Stimulated activated naive CD4-positive, alpha-beta T cell treated with Interleukin-2 at 50 U/mL for 16 hours (primary cell): ENCODE measurements around the gene CSNK2B.

Experiments
- DNase-seq: peaks from one replicate; lab custom pipeline; 2025; lab: John Stamatoyannopoulos, UW

The CSNK2B gene

DNA sequence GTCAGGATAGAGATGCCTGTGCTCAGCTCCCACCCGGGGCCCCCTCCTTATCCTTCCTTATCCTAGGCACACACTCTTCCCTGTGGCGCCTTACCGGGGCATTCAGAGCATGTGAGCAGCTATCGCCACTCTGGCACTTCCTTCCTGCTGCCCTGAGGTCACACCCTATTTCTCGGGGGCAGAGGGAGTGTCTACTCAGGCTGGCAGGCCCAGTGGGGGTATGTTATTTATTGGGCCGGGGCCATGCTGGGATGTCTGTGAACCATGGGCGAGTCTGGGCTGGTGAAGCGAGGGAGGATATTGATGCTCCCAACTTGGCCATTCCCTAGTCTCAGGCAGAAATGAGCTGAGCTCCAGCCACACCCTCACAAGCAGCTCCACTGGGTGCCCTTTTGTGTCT lies 45.4 kb downstream of the CSNK2B start:
- no peak for DNase-seq

DNA sequence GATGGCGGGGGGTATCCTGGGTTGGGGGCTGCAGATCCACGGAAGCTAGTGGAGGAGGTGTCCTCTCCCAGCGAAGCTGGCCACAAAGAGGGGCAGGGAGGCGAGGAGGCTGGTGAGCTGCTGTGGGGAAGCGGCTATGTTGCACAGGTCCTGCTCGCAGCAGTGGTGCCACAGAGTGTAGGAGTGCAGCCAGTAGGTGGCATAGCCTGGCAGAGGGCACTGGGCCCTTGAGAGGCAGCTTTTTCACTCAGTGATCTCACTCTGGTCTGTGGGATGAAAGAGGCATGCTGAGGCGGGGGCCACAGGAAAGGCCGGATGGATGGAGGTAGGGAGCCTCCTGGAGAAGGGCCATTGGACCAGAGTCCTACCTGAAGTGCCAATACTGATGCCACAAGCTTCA lies 46.4 kb downstream of the CSNK2B start:
- DNase-seq, result no peak

DNA sequence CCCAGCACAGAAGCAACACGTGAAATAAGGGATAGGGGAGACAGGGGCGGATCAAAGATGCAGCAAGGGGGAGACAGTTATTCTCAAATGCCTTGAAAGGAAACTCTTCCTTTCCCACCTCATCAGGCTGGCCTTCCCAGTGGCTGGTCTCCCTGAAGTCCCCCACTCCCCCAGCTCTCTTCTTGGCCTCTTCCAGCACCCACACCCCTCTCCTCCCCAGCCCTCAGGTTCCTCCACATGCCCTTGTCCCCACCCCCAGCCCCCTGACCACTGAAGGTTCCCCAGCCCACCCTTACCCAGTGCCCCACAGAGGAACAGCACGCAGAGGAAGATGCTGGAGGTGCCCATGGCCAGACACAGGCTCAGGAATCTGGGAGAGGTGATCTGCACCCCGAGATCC lies 47.6 kb downstream of the CSNK2B start:
- no peak for DNase-seq

DNA sequence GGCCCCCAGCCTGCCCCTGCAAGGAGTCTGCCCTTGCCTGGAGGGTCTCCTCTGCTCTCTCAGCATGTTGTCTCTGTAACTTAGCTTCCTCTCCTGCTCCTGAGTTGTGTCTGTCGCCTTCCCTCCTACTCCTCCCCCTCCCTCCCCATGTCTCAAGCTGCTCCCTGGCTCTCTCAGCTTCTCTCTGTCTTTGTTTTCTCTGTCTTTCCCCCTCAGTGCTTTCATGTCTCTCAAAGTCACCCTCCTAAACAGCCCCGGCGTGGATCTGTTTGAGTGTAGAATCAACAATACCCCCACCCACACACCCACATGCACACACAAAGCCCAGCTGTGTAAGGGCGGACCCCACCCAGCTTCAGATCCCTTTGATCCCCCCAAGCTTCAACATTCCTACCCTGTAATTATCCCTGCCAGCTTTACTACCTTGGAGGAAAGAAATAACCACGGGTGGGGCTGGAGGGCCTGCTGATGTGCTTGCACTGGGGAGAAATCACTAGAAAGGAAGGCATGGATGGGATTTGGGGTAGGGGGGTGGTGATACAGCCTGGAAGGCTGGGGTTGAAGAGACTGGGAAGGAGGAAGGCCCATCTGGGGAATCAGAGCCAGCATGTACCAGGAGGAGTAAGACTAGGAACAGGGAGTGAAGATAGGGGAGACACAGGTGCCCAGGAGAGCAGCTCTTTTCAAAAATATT lies 48.3 kb downstream of the CSNK2B start:
- no peak for DNase-seq

DNA sequence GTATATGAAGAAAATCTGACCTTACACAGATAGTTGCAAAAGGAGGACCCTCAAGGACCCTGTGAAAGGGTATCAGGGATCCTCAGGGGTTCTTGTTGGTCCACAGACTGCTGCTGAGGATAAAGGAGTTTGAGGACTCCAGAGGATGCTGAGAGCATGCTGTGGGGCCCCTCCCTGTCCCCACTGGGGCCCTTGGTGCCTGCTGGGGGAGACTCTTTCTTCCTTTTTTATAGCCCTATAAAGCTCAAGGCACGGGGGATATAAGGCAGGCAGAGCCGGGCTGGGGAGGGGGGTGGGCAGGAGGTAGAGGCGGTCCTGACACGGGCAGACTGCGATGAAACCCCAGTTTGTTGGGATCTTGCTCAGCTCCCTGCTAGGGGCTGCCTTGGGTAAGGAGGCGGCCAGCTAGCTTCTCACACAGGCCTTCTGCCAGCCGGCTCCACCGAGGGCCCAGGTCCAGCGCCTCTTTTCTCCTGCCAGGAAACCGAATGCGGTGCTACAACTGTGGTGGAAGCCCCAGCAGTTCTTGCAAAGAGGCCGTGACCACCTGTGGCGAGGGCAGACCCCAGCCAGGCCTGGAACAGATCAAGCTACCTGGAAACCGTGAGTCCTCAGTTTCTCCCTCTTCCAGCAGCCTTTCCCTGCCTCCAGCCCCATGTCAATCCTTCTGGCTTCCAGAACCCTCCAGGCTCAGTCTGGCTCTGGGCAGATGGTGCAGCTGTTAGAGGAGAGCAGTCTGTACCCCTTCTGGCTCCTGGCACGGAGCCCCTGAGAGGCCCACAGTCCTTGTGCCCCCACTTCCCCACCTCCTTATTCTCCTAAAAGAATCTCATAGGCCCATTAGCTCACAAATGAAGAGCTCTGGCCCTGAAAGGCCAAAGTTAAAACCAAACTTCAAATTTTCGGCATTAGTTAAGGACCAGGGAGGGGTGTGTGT lies 49.4 kb downstream of the CSNK2B start, which contains the start of gene LY6G6D:
TSS of gene LY6G6D (plus strand) at position 327 of the 937 bp plus-strand sequence. CDS start at position 335, 8 bp downstream.
- no peak for DNase-seq

DNA sequence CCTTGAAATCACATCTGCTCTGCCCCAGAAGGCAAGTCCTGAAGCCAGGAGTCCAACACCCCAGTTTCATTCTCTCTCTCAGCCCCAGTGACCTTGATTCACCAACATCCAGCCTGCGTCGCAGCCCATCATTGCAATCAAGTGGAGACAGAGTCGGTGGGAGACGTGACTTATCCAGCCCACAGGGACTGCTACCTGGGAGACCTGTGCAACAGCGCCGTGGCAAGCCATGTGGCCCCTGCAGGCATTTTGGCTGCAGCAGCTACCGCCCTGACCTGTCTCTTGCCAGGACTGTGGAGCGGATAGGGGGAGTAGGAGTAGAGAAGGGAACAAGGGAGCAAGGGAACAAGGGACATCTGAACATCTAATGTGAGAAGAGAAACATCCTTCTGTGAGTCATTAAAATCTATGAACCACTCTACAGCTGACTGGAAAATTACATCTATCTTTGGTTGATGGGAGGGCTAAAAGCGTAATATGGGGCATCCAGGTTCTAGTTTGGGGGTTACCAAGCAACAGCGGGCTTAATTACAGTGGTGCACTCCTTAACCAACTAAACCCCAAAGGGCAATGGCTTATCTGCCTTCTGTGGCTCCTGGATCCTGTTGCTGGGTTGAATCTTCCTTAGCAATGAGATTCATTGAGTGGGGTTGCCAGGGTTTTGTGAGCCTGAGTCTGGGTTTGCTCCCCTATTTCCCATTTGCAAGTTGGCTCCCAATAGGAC lies 51.8 kb downstream of the CSNK2B start:
- no peak for DNase-seq

DNA sequence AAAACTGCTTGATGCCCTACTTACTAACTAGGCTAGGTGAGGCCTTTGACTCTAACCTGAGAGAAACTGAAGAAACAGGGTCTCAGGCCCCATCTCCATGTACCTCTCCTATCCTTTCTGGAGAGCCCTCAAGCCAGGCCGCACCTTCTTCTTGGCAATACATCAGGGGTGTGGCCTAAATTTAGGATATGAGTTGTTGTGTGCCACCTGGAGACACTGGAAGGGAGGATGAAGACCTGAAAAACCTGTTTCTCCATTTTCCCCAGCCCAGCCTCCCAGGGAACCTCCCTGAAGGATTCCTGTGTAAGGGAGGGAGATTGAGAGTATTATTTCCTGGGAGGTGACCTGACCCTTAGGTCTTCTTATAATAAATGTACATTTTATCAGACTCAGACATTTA lies 52.4 kb downstream of the CSNK2B start:
- DNase-seq, result no peak

DNA sequence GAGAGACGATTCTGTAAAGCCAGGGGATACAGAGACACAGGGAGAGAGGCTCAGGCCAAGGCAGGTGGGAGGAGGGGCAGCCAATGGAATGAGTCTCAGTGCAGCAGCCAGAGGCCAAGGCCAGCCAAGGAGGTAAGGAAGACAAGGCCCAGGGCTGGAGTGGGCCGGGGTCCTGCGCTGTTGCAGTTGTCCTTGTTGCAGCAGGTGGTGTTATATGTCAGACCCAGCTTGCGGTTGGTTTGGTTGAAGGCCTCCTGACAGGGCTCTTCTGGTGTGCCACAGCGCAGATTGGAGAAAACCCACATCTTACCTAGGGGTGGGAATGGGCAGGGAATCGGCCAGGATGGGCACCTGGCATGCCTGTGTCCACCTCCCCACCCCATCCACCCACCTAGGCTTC lies 53.1 kb downstream of the CSNK2B start:
- no peak for DNase-seq
